GM12864 (cell line): ENCODE data around the gene USP30.

Experiments
- DNase-seq: peaks from one replicate; pipeline ENCODE4 v3.0.0-alpha.2; 2011; ENCODE audit warnings: low read depth
- H3K4me3 ChIP-seq: 2 replicates; pipeline ENCODE4 v1.5.1; 2011; ENCODE audit warnings: mild to moderate bottlenecking, low read depth, low read length, control low read depth
- CTCF ChIP-seq: IDR thresholded peaks from 2 replicates; pipeline ENCODE4 v1.5.1; 2011; ENCODE audit warnings: low read depth, mild to moderate bottlenecking, moderate library complexity, low read length, control low read depth, inconsistent platforms; ENCODE audit errors: missing control alignments

USP30 gene

GRCh38 chr12:109052414-109053323 is at the start of gene USP30:
TSS of gene USP30 (plus strand) at chr12:109052576. CDS start at chr12:109052679, 103 bp downstream.
- peak; percentile 68 for DNase-seq
- no peak for TF ChIP-seq CTCF
- H3K4me3 ChIP-seq = peak within 1 kb of the TSS; percentile 74

GRCh38 chr12:109004017-109004416 is 48.4 kb upstream of the USP30 start:
- H3K4me3 ChIP-seq = no peak overlapping the region
- no peak for DNase-seq
- no peak for TF ChIP-seq CTCF

- no peak for DNase-seq
- H3K4me3 ChIP-seq = no peak overlapping the region
- TF ChIP-seq CTCF = no peak
These were observed 42.6 kb upstream of the USP30 start for GRCh38 chr12:109009766-109010165.

- TF ChIP-seq CTCF = no peak
- H3K4me3 ChIP-seq = no peak overlapping the region
- no peak for DNase-seq
These were observed 42.1 kb upstream of the USP30 start for GRCh38 chr12:109010259-109010658.

- no peak for DNase-seq
- H3K4me3 ChIP-seq = no peak overlapping the region
- TF ChIP-seq CTCF = no peak
These were observed 37.2 kb upstream of the USP30 start for GRCh38 chr12:109014984-109015765.

GRCh38 chr12:109016016-109016415 is 36.4 kb upstream of the USP30 start:
- no peak for TF ChIP-seq CTCF
- H3K4me3 ChIP-seq = no peak overlapping the region
- DNase-seq = no peak

- no peak for TF ChIP-seq CTCF
- no peak overlapping the region for H3K4me3 ChIP-seq
- DNase-seq = no peak
These were observed 35.4 kb upstream of the USP30 start for GRCh38 chr12:109016978-109017377.
